ENCODE data around the gene NSG1.

Gene NSG1

GRCh38 chr4:4374388-4375098 is 12.4 kb upstream of the NSG1 start:
- DNase-seq = no peak

GRCh38 chr4:4376074-4376473 is 10.8 kb upstream of the NSG1 start:
- DNase-seq = no peak

- DNase-seq = no peak
Measured at GRCh38 chr4:4377191-4377590, 9.7 kb upstream of the NSG1 start.

GRCh38 chr4:4377732-4378460 is 9.0 kb upstream of the NSG1 start:
- peak; percentile 79 for DNase-seq

GRCh38 chr4:4379540-4380087 is 7.3 kb upstream of the NSG1 start:
- no peak for DNase-seq

GRCh38 chr4:4383085-4383484 is 3.8 kb upstream of the NSG1 start:
- no peak for DNase-seq

- DNase-seq = peak; percentile 62
Measured at GRCh38 chr4:4384837-4385236, 2.1 kb upstream of the NSG1 start.

- DNase-seq = no peak
Measured at GRCh38 chr4:4385729-4386295, 1.1 kb upstream of the NSG1 start.

- DNase-seq = peak; percentile 85
Measured at GRCh38 chr4:4386296-4386735, 586 bp upstream of the NSG1 start.

- DNase-seq = peak; percentile 56
Measured at GRCh38 chr4:4387531-4388310, 819 bp downstream of the NSG1 start.

GRCh38 chr4:4388311-4388790 is 1.4 kb downstream of the NSG1 start:
- no peak for DNase-seq

GRCh38 chr4:4388836-4389575 is 2.1 kb downstream of the NSG1 start:
- DNase-seq = no peak

GRCh38 chr4:4390046-4390445 is 3.1 kb downstream of the NSG1 start:
- no peak for DNase-seq

- DNase-seq = no peak
Measured at GRCh38 chr4:4390515-4391240, 3.8 kb downstream of the NSG1 start.

GRCh38 chr4:4391866-4392265 is 5.0 kb downstream of the NSG1 start:
- no peak for DNase-seq

- DNase-seq = no peak
Measured at GRCh38 chr4:4392501-4393183, 5.7 kb downstream of the NSG1 start.

- no peak for DNase-seq
Measured at GRCh38 chr4:4394644-4395043, 7.7 kb downstream of the NSG1 start.

GRCh38 chr4:4395371-4395770 is 8.5 kb downstream of the NSG1 start:
- DNase-seq = no peak

GRCh38 chr4:4395849-4396627 is 9.1 kb downstream of the NSG1 start:
- peak; percentile 81 for DNase-seq
